Osteocyte (in vitro differentiated cells): Measurements from ENCODE around the gene RASA4. TPM values are rescaled to one million over a fixed set of nuclear protein-coding genes. Genes with fewer than 3 reads are reported as not detected.
"Not testable (repeated sequence)": the region's sequence is repeated elsewhere in the genome, so short reads cannot be mapped to it uniquely, and the experiment has no call there.

Source experiments
- DNase-seq: peaks from one replicate; pipeline ENCODE4 v3.0.0; 2021; ENCODE audit warnings: mixed read lengths; ENCODE audit not compliant: unreplicated experiment; ENCODE audit errors: extremely low spot score
- H3K27ac Mint-ChIP-seq: one replicate; pipeline ENCODE4 v1.8.0; 2021; ENCODE audit warnings: mild to moderate bottlenecking, mixed read lengths; ENCODE audit not compliant: unreplicated experiment
- H3K27me3 Mint-ChIP-seq: one replicate; pipeline ENCODE4 v1.8.0; 2021; ENCODE audit warnings: mixed read lengths; ENCODE audit not compliant: unreplicated experiment
- H3K36me3 Mint-ChIP-seq: one replicate; pipeline ENCODE4 v1.8.0; 2021; ENCODE audit warnings: mixed read lengths; ENCODE audit not compliant: unreplicated experiment
- H3K4me1 Mint-ChIP-seq: one replicate; pipeline ENCODE4 v1.8.0; 2021; ENCODE audit warnings: mixed read lengths; ENCODE audit not compliant: unreplicated experiment
- H3K4me3 Mint-ChIP-seq: one replicate; pipeline ENCODE4 v1.8.0; 2021; ENCODE audit warnings: mild to moderate bottlenecking, moderate library complexity, mixed read lengths; ENCODE audit not compliant: unreplicated experiment
- H3K9me3 Mint-ChIP-seq: one replicate; pipeline ENCODE4 v1.8.0; 2021; ENCODE audit warnings: mixed read lengths; ENCODE audit not compliant: unreplicated experiment
- total RNA-seq: library from RNA; stranded (reverse); gene quantifications from 2 replicates; pipeline ENCODE4 v1.2.1, GENCODE V29; 2021

Gene RASA4
- total RNA-seq, 1 donor from 2014 or later: 27.0 TPM

DNA sequence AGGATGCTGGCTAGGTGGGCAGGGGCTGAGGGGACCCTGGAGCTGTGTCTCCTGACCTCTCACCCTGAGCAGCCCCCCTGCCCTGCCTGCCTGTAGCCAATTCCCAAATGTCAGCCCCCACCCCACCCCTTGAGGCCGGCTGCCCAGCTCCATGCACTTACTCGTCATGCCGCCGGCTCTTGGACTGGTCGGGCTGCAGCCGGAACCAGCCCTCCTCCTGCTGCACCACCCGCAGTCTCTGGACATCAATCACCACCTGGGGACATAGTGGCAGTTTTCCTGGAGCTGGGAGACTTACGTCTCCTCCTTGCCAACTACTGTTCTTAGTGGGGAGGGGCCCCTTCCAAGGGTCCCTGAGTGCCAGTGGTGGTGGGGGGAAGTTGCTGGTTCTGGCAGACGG, 16.9 kb downstream of the RASA4 start:
- not testable (repeated sequence) for DNase-seq, H3K9me3 Mint-ChIP-seq, H3K27ac Mint-ChIP-seq, H3K36me3 Mint-ChIP-seq, H3K4me3 Mint-ChIP-seq, H3K27me3 Mint-ChIP-seq, H3K4me1 Mint-ChIP-seq

GRCh38 chr7:102596036-102596435, 20.5 kb downstream of the RASA4 start:
- H3K4me1 Mint-ChIP-seq, H3K4me3 Mint-ChIP-seq, H3K27me3 Mint-ChIP-seq, H3K9me3 Mint-ChIP-seq, H3K27ac Mint-ChIP-seq, H3K36me3 Mint-ChIP-seq: not testable (repeated sequence)
- peak; percentile 15 for DNase-seq

GRCh38 chr7:102593637-102594334, 22.8 kb downstream of the RASA4 start:
- H3K4me3 Mint-ChIP-seq, H3K27ac Mint-ChIP-seq, H3K9me3 Mint-ChIP-seq, DNase-seq, H3K36me3 Mint-ChIP-seq, H3K4me1 Mint-ChIP-seq, H3K27me3 Mint-ChIP-seq: not testable (repeated sequence)

DNA sequence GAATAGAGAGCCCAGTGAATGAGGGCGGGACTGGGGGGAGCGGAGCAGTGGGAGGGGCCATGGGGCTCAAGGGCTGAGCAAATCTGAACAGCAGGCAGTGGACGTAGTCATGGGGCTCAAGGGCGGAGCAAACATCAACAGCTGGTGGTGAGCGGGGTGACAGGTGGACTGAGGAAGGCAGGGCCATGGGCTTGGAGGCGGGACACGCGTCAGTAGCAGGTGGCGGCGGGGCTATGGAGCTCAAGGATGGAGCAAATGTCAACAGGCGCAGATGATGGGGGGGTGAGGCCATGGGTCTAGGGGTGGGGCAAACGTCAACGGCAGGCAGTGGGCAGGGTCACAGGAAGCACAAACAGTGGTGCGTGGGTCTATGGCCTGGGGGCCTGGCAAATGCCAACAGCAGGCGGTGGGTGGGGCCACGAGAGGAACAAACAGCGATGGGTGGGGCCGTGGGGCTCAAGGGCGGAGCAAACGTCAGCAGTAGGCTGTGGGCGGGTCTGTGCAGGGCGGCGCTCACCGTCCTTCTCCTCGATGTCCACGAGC, 24.0 kb downstream of the RASA4 start:
- H3K4me3 Mint-ChIP-seq, H3K27me3 Mint-ChIP-seq, H3K27ac Mint-ChIP-seq, H3K36me3 Mint-ChIP-seq, H3K4me1 Mint-ChIP-seq, H3K9me3 Mint-ChIP-seq: not testable (repeated sequence)
- peak; percentile 59 for DNase-seq

DNA sequence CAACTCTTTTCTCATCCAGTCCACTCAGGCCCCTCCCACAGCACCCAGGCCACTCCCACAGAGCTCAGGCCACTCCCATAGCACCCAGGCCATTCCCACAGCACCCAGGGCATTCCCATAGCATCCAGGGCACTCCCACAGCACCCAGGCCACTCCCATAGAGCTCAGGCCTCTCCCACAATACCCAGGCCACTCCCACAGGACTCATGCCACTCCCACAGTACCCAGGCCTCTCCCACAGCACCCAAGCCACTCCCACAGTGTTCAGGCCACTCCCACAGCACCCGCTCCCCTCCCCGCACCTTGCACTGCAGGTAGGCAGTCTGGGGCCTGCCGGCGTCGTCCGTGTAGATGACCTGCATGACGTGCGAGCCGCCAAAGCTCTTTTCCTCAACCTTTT, 26.7 kb downstream of the RASA4 start:
- H3K36me3 Mint-ChIP-seq, H3K4me1 Mint-ChIP-seq, H3K4me3 Mint-ChIP-seq, H3K27me3 Mint-ChIP-seq, DNase-seq, H3K27ac Mint-ChIP-seq, H3K9me3 Mint-ChIP-seq: not testable (repeated sequence)

GRCh38 chr7:102583495-102583894, 33.1 kb downstream of the RASA4 start:
- not testable (repeated sequence) for H3K4me3 Mint-ChIP-seq, H3K36me3 Mint-ChIP-seq, H3K27ac Mint-ChIP-seq, DNase-seq, H3K27me3 Mint-ChIP-seq, H3K9me3 Mint-ChIP-seq, H3K4me1 Mint-ChIP-seq

DNA sequence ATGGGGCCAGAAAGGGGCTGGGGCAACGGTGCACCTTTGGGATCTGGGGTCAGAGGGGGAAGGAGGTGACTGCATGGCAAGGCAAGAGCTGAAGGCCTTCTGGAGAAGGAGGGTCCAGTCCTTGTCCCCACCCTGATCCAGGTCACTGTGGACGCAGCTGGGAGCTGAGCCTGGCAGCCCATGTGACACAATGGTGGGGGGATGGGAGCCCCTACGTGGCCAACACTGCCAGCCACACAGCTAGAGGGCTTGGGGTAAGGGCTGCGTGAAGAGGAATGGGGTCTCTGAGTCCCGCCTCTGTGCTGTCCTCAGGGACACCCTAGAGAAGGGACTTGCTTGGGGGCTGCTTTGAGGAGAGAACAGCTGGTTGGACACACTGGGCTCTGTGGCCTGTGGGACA, 34.8 kb downstream of the RASA4 start:
- not testable (repeated sequence) for H3K4me1 Mint-ChIP-seq, H3K27ac Mint-ChIP-seq, DNase-seq, H3K9me3 Mint-ChIP-seq, H3K36me3 Mint-ChIP-seq, H3K27me3 Mint-ChIP-seq, H3K4me3 Mint-ChIP-seq

- H3K27ac Mint-ChIP-seq, H3K4me1 Mint-ChIP-seq: not testable (repeated sequence)
- DNase-seq: peak; percentile 63
Measured at GRCh38 chr7:102578486-102578885, 38.1 kb downstream of the RASA4 start.

DNA sequence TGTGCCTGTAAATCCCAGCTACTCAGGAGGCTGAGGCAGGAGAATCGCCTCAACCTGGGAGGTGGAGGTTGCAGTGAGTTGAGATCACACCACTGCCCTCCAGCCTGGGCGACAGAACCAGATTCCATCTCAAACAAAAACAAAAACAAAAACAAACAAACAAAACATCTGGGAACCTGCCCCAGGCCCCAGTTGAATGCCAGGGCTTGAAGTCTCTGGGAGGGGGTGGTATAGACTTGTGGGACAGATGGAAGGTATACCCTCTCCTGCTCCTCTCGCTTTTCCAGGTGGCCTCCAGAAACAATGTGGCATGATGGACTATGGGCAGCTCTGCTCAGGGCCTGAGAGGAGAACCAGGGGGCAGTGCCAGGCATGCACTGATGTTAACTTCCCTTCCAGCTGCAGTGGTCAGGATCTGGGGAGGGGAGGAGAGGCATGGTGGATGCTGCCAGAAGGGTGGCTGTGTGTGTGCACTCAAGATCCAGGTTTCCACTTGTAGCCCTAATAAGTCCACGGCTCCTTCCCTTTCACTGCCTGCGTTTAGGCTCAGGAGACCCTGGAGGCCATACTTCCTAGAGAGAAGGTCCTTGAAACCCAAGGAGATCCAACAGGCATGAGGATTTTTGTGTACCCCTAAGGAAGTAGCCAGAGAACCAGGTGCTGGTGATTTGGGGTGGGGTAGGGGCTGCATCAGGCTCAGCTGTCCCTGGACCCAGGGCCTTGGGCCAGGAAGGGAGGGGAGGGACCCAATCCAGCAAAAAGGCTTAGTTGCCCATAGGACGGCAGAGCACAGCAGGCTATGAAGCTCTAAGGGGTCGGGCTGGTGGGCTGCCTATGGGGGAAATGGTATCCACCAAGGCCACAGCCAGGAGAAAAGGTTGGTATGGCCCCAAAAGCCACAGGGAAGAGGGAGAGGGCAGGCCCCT, 39.0 kb downstream of the RASA4 start:
- not testable (repeated sequence) for H3K27ac Mint-ChIP-seq, H3K27me3 Mint-ChIP-seq, H3K9me3 Mint-ChIP-seq, H3K4me1 Mint-ChIP-seq, H3K36me3 Mint-ChIP-seq, H3K4me3 Mint-ChIP-seq
- peak; percentile 63 for DNase-seq

More at GRCh38 chr7:102578486-102578885, 38.1 kb downstream of the RASA4 start:
- H3K36me3 Mint-ChIP-seq, H3K27me3 Mint-ChIP-seq, H3K4me3 Mint-ChIP-seq, H3K9me3 Mint-ChIP-seq: not testable (repeated sequence)

GRCh38 chr7:102576363-102576762, 40.2 kb downstream of the RASA4 start:
- not testable (repeated sequence) for H3K27ac Mint-ChIP-seq, H3K36me3 Mint-ChIP-seq, H3K4me1 Mint-ChIP-seq, H3K4me3 Mint-ChIP-seq, DNase-seq, H3K27me3 Mint-ChIP-seq, H3K9me3 Mint-ChIP-seq

- H3K4me1 Mint-ChIP-seq, DNase-seq, H3K9me3 Mint-ChIP-seq, H3K36me3 Mint-ChIP-seq, H3K4me3 Mint-ChIP-seq, H3K27ac Mint-ChIP-seq, H3K27me3 Mint-ChIP-seq: not testable (repeated sequence)
Measured at GRCh38 chr7:102574607-102575006, 41.9 kb downstream of the RASA4 start.
